Epithelial cell of prostate (primary cell): Measurements from ENCODE around the gene CDK17.
A peak's percentile ranks its signal among the peaks of the same experiment; 100 is the strongest.
"Not testable (repeated sequence)": the region's sequence is repeated elsewhere in the genome, so short reads cannot be mapped to it uniquely, and the experiment has no call there.

ENCODE experiments used
- DNase-seq: peaks from one replicate; pipeline ENCODE4 v3.0.0-alpha.2; 2011; ENCODE audit warnings: low read depth, low spot score
- H3K27ac ChIP-seq: fragments of 450-650 bp; 2 replicates; pipeline ENCODE4 v1.5.1; 2017; ENCODE audit warnings: mild to moderate bottlenecking

The CDK17 gene

GRCh38 chr12:96361074-96361473 lies 39.2 kb downstream of the CDK17 start:
- DNase-seq: no peak
- no peak overlapping the region for H3K27ac ChIP-seq

- DNase-seq: no peak
- H3K27ac ChIP-seq: no peak overlapping the region
These were observed 39.7 kb downstream of the CDK17 start for GRCh38 chr12:96360550-96360949.

- DNase-seq: no peak
- no peak overlapping the region for H3K27ac ChIP-seq
These were observed 40.9 kb downstream of the CDK17 start for GRCh38 chr12:96359328-96359727.

GRCh38 chr12:96356831-96357230 lies 43.4 kb downstream of the CDK17 start:
- DNase-seq: no peak
- no peak overlapping the region for H3K27ac ChIP-seq

GRCh38 chr12:96354844-96355534 lies 45.2 kb downstream of the CDK17 start:
- no peak overlapping the region for H3K27ac ChIP-seq
- no peak for DNase-seq

GRCh38 chr12:96354326-96354725 lies 45.9 kb downstream of the CDK17 start:
- DNase-seq: no peak
- H3K27ac ChIP-seq: no peak overlapping the region

GRCh38 chr12:96352161-96352835 lies 47.9 kb downstream of the CDK17 start:
- DNase-seq: no peak
- no peak overlapping the region for H3K27ac ChIP-seq

- no peak overlapping the region for H3K27ac ChIP-seq
- no peak for DNase-seq
These were observed 49.3 kb downstream of the CDK17 start for GRCh38 chr12:96350982-96351381.

GRCh38 chr12:96347130-96347699 lies 53.0 kb downstream of the CDK17 start:
- DNase-seq: no peak
- no peak overlapping the region for H3K27ac ChIP-seq

GRCh38 chr12:96346716-96347115 lies 53.5 kb downstream of the CDK17 start:
- not testable (repeated sequence) for DNase-seq

GRCh38 chr12:96344124-96344695 lies 56.0 kb downstream of the CDK17 start:
- DNase-seq: no peak

More at GRCh38 chr12:96346716-96347115, 53.5 kb downstream of the CDK17 start:
- not testable (repeated sequence) for H3K27ac ChIP-seq

GRCh38 chr12:96343347-96343954 lies 56.8 kb downstream of the CDK17 start:
- DNase-seq: no peak
- H3K27ac ChIP-seq: no peak overlapping the region

More at GRCh38 chr12:96344124-96344695, 56.0 kb downstream of the CDK17 start:
- no peak overlapping the region for H3K27ac ChIP-seq

GRCh38 chr12:96339666-96340065 lies 60.6 kb downstream of the CDK17 start:
- H3K27ac ChIP-seq, DNase-seq: not testable (repeated sequence)

GRCh38 chr12:96338852-96339471 lies 61.3 kb downstream of the CDK17 start:
- DNase-seq: no peak

GRCh38 chr12:96337953-96338352 lies 62.3 kb downstream of the CDK17 start:
- no peak for DNase-seq
- no peak overlapping the region for H3K27ac ChIP-seq

More at GRCh38 chr12:96338852-96339471, 61.3 kb downstream of the CDK17 start:
- no peak overlapping the region for H3K27ac ChIP-seq

GRCh38 chr12:96336489-96336888 lies 63.8 kb downstream of the CDK17 start:
- no peak for DNase-seq
- no peak overlapping the region for H3K27ac ChIP-seq

- no peak for DNase-seq
These were observed 65.0 kb downstream of the CDK17 start for GRCh38 chr12:96335270-96335669.

GRCh38 chr12:96334502-96334901 lies 65.7 kb downstream of the CDK17 start:
- DNase-seq: no peak
- peak overlapping the region; percentile 28 for H3K27ac ChIP-seq

More at GRCh38 chr12:96335270-96335669, 65.0 kb downstream of the CDK17 start:
- peak overlapping the region; percentile 28 for H3K27ac ChIP-seq

GRCh38 chr12:96329545-96329944 lies 70.7 kb downstream of the CDK17 start:
- DNase-seq: no peak
- no peak overlapping the region for H3K27ac ChIP-seq

GRCh38 chr12:96329018-96329417 lies 71.2 kb downstream of the CDK17 start:
- H3K27ac ChIP-seq: no peak overlapping the region
- DNase-seq: no peak
